H1 (cell line): ENCODE data around the gene ZNF835. TPM values are rescaled to one million over a fixed set of nuclear protein-coding genes. Genes with fewer than 3 reads are reported as not detected.

Experiments used
- polyA plus RNA-seq, 7 experiments: library from polyadenylated mRNA; depleted of rRNA in 3 of 7; stranded (reverse) in 5 of 7; unstranded in 2 of 7; fragments of >200 nt in 5 of 7; fragments of 200-250 nt in 2 of 7; gene quantifications; 1 replicate in 5 of 7; 2 replicates in 1 of 7; 4 replicates in 1 of 7; pipeline versions ENCODE4 v1.2.1 to v1.2.3, GENCODE V29; 2011 to 2013; ENCODE audit warnings: missing spikeins in 2 of 7, mixed read lengths in 2 of 7
- total RNA-seq: library from RNA; stranded (reverse); fragmentation: NEBNext Ultra II Directional; extraction: Animal tissue kit (Norgen Biotek cat#: 25700); gene quantifications from 2 replicates; pipeline ENCODE4 v1.2.1, GENCODE V29; 2021
- TF ChIP-seq, protein P1 (sequence below): fragments of 300-600 bp; sonication (generic); IDR thresholded peaks from 2 replicates; pipeline ENCODE4 v1.7.1; 2012; ENCODE audit warnings: low read length, moderate library complexity, mild to moderate bottlenecking, inconsistent platforms; ENCODE audit not compliant: insufficient replicate concordance

Gene ZNF835
- total and polyA plus RNA-seq, 2 of the 8 experiments (the other 6 are each of a cell fraction or from before 2014, with no cell fraction given), result 0.02 to 1.8 TPM

- TF ChIP-seq, protein P1, sequence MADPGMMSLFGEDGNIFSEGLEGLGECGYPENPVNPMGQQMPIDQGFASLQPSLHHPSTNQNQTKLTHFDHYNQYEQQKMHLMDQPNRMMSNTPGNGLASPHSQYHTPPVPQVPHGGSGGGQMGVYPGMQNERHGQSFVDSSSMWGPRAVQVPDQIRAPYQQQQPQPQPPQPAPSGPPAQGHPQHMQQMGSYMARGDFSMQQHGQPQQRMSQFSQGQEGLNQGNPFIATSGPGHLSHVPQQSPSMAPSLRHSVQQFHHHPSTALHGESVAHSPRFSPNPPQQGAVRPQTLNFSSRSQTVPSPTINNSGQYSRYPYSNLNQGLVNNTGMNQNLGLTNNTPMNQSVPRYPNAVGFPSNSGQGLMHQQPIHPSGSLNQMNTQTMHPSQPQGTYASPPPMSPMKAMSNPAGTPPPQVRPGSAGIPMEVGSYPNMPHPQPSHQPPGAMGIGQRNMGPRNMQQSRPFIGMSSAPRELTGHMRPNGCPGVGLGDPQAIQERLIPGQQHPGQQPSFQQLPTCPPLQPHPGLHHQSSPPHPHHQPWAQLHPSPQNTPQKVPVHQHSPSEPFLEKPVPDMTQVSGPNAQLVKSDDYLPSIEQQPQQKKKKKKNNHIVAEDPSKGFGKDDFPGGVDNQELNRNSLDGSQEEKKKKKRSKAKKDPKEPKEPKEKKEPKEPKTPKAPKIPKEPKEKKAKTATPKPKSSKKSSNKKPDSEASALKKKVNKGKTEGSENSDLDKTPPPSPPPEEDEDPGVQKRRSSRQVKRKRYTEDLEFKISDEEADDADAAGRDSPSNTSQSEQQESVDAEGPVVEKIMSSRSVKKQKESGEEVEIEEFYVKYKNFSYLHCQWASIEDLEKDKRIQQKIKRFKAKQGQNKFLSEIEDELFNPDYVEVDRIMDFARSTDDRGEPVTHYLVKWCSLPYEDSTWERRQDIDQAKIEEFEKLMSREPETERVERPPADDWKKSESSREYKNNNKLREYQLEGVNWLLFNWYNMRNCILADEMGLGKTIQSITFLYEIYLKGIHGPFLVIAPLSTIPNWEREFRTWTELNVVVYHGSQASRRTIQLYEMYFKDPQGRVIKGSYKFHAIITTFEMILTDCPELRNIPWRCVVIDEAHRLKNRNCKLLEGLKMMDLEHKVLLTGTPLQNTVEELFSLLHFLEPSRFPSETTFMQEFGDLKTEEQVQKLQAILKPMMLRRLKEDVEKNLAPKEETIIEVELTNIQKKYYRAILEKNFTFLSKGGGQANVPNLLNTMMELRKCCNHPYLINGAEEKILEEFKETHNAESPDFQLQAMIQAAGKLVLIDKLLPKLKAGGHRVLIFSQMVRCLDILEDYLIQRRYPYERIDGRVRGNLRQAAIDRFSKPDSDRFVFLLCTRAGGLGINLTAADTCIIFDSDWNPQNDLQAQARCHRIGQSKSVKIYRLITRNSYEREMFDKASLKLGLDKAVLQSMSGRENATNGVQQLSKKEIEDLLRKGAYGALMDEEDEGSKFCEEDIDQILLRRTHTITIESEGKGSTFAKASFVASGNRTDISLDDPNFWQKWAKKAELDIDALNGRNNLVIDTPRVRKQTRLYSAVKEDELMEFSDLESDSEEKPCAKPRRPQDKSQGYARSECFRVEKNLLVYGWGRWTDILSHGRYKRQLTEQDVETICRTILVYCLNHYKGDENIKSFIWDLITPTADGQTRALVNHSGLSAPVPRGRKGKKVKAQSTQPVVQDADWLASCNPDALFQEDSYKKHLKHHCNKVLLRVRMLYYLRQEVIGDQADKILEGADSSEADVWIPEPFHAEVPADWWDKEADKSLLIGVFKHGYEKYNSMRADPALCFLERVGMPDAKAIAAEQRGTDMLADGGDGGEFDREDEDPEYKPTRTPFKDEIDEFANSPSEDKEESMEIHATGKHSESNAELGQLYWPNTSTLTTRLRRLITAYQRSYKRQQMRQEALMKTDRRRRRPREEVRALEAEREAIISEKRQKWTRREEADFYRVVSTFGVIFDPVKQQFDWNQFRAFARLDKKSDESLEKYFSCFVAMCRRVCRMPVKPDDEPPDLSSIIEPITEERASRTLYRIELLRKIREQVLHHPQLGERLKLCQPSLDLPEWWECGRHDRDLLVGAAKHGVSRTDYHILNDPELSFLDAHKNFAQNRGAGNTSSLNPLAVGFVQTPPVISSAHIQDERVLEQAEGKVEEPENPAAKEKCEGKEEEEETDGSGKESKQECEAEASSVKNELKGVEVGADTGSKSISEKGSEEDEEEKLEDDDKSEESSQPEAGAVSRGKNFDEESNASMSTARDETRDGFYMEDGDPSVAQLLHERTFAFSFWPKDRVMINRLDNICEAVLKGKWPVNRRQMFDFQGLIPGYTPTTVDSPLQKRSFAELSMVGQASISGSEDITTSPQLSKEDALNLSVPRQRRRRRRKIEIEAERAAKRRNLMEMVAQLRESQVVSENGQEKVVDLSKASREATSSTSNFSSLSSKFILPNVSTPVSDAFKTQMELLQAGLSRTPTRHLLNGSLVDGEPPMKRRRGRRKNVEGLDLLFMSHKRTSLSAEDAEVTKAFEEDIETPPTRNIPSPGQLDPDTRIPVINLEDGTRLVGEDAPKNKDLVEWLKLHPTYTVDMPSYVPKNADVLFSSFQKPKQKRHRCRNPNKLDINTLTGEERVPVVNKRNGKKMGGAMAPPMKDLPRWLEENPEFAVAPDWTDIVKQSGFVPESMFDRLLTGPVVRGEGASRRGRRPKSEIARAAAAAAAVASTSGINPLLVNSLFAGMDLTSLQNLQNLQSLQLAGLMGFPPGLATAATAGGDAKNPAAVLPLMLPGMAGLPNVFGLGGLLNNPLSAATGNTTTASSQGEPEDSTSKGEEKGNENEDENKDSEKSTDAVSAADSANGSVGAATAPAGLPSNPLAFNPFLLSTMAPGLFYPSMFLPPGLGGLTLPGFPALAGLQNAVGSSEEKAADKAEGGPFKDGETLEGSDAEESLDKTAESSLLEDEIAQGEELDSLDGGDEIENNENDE, result no peak
- TF ChIP-seq, all 59 proteins: peak for 0
Measured at GRCh38 chr19:56667311-56667870, 4.2 kb downstream of the ZNF835 start (continued).
